Nephron progenitor cell (in vitro differentiated cells): ENCODE data around the gene TPRKB.

ENCODE experiments used
- DNase-seq: peaks from one replicate; pipeline ENCODE4 v3.0.0; 2021
- H3K27ac Mint-ChIP-seq: 2 replicates; pipeline ENCODE4 v1.8.0; 2021; ENCODE audit warnings: mild to moderate bottlenecking, moderate library complexity, mixed read lengths
- H3K27me3 Mint-ChIP-seq: 2 replicates; pipeline ENCODE4 v1.8.0; 2021; ENCODE audit warnings: mild to moderate bottlenecking, low read depth, mixed read lengths; ENCODE audit not compliant: poor library complexity
- H3K36me3 Mint-ChIP-seq: 2 replicates; pipeline ENCODE4 v1.8.0; 2021; ENCODE audit warnings: low read depth, mixed read lengths
- H3K4me1 Mint-ChIP-seq: 2 replicates; pipeline ENCODE4 v1.8.0; 2021; ENCODE audit warnings: mixed read lengths
- H3K4me3 Mint-ChIP-seq: 2 replicates; pipeline ENCODE4 v1.8.0; 2021; ENCODE audit warnings: mild to moderate bottlenecking, moderate library complexity, mixed read lengths
- H3K9me3 Mint-ChIP-seq: 2 replicates; pipeline ENCODE4 v1.8.0; 2021; ENCODE audit warnings: mild to moderate bottlenecking, moderate library complexity, mixed read lengths
- TF ChIP-seq, protein P1 (sequence below): fragments of 200-600 bp; sonication (generic); IDR thresholded peaks from 2 replicates; pipeline ENCODE4 v1.5.0; 2021; ENCODE audit warnings: antibody characterized with exemption

The TPRKB gene

DNA sequence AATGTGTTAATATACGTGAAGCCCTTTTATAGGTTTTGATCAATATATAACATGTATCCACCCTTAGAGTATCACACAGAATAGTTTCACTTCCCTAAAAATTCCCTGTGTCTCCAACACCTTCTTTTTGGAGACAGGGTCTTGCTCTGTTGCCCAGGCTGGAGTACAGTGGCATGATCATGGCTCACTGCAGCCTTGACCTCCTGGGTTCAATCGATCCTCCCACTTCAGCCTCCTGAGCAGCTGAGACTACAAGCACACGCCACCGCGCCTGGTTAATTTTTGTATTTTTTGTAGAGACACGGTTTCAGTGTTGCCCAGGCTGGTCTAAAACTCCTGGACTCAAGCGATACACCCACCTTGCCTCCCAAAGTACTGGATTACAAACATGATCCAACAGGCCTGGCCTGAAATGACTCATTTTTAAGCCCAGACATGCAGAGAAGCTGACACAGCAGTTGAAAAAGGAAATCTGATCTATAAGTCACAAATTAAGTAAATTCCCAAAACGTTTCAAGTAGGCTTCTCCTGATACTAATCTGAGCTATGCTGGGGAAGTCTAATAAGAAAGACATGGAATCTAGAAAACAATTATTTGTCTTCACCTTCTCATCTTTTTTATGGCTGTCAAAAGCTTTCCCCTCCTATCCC, 39.8 kb upstream of the TPRKB start:
- Mint-ChIP-seq H3K4me3 (no peak overlapping the region), H3K27ac (no peak overlapping the region)

DNA sequence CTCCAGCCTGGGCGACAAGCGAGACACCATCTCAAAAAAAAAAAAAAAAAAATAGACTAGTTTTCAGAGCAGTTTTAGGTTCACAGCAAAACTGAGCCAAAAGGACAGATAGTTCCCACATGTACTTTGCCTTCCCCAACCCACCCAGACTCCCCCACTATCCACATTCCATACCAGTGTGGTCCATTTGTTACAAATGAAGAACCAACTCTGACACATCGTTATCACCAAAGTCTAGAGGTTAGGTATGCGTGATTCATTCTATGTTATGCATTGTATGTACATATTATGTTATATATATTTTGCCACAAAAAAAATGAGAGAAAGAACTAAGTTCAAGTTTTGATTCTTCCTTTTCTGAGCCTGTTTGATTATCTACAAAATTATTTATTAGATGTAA, 39.2 kb upstream of the TPRKB start:
- DNase-seq: no peak
- Mint-ChIP-seq H3K4me1 (peaks cover 10% of the 10 kb centered on the region), H3K4me3 (no peak overlapping the region), H3K27me3 (no peaks in the 10 kb centered on the region), H3K27ac (no peak overlapping the region), H3K36me3 (peaks cover 55% of the 10 kb centered on the region), H3K9me3 (no peaks in the 10 kb centered on the region)
- TF ChIP-seq, protein P1, sequence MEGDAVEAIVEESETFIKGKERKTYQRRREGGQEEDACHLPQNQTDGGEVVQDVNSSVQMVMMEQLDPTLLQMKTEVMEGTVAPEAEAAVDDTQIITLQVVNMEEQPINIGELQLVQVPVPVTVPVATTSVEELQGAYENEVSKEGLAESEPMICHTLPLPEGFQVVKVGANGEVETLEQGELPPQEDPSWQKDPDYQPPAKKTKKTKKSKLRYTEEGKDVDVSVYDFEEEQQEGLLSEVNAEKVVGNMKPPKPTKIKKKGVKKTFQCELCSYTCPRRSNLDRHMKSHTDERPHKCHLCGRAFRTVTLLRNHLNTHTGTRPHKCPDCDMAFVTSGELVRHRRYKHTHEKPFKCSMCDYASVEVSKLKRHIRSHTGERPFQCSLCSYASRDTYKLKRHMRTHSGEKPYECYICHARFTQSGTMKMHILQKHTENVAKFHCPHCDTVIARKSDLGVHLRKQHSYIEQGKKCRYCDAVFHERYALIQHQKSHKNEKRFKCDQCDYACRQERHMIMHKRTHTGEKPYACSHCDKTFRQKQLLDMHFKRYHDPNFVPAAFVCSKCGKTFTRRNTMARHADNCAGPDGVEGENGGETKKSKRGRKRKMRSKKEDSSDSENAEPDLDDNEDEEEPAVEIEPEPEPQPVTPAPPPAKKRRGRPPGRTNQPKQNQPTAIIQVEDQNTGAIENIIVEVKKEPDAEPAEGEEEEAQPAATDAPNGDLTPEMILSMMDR: no peak

More for the DNA sequence above, 39.8 kb upstream of the TPRKB start:
- peaks cover 10% of the 10 kb centered on the region for H3K4me1 Mint-ChIP-seq
- TF ChIP-seq, protein P1: no peak
- no peak for DNase-seq
- H3K27me3 Mint-ChIP-seq: no peaks in the 10 kb centered on the region
- peaks cover 52% of the 10 kb centered on the region for H3K36me3 Mint-ChIP-seq
- H3K9me3 Mint-ChIP-seq: no peaks in the 10 kb centered on the region

DNA sequence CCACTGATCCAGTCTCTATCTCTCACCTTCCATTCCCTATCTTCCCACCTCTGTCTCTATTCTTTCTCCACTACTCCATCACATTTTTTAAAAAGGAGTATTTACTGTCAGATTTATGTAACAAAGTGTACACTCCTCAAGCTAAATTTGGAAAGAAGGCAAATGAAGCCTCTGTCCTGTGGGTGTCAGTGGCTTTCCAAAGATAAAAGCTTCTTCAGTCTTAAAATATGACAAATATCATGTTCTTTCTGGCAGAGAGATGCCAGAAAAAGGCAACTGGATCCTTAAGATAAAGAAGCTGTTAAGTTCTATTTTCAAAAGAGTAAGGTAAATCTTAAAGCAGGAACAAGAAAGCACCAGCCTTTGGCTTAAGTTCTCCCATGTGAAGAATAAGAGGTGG, 35.7 kb upstream of the TPRKB start:
- Mint-ChIP-seq H3K4me1 (peaks cover 1% of the 10 kb centered on the region), H3K9me3 (no peaks in the 10 kb centered on the region), H3K27me3 (no peaks in the 10 kb centered on the region), H3K4me3 (no peak overlapping the region), H3K36me3 (peaks cover 83% of the 10 kb centered on the region), H3K27ac (no peak overlapping the region)
- TF ChIP-seq, protein P1: no peak
- DNase-seq: no peak

DNA sequence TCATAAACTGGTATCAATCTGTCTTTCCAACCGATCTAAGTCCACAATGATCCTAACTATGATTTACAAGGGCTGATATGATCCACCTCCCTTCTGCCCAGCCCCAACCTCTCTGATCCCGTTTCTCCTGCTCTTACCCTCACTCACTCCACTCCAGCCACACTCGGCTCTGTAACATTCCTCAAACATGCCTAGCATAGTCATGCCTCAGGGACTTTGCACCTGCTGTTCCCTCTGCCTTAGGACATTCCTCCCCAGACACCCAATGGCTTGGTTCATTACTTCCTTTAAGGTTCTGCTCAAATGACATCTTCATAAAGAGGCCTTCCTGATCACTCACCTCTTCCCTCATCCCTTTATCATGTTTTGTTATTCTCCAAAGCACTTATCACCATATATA, 33.6 kb upstream of the TPRKB start:
- DNase-seq: no peak
- H3K9me3 Mint-ChIP-seq: no peaks in the 10 kb centered on the region
- H3K36me3 Mint-ChIP-seq: peaks cover 79% of the 10 kb centered on the region
- no peak overlapping the region for H3K27ac Mint-ChIP-seq
- no peak overlapping the region for H3K4me3 Mint-ChIP-seq
- no peaks in the 10 kb centered on the region for H3K27me3 Mint-ChIP-seq
- TF ChIP-seq, protein P1: no peak
- no peaks in the 10 kb centered on the region for H3K4me1 Mint-ChIP-seq

DNA sequence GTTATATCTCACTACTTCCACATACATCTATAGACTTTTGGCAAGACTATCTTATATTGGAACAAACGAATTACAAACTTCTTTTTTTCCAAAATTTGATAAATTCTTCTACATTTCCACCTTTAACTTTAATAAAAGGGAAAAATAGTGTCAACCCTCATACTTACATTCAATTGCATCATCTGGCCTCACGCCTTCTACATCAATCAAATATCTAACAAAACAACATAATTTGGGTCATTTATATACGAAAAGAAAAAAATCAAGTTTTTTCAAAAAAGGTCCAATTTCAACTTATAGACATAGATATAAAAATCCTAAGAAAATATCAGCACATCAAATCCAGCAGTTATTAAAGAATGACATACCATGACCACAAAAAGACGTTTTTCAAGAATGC, 29.8 kb upstream of the TPRKB start:
- DNase-seq: no peak
- no peaks in the 10 kb centered on the region for H3K27me3 Mint-ChIP-seq
- H3K9me3 Mint-ChIP-seq: no peaks in the 10 kb centered on the region
- H3K36me3 Mint-ChIP-seq: peaks cover 71% of the 10 kb centered on the region
- no peaks in the 10 kb centered on the region for H3K4me1 Mint-ChIP-seq
- TF ChIP-seq, protein P1: no peak
- no peak overlapping the region for H3K27ac Mint-ChIP-seq
- H3K4me3 Mint-ChIP-seq: no peak overlapping the region

DNA sequence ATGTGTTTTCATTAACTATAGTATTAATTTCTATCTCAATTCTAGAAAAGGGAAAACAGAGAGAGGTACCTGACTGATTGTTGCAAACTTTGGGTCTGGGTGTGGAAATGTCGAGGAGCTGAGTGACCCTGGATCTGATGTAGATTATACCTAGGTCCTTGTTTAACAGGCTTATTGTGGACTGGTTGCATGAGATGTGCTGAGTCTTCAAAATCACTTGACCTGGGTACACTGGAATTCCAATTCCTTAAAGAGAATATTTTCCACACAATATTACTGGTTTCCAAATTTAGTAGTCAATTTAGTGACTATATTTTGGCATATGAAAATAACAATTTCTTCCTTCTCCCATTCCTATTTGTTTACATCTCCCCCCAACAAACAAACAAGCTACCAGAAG, 29.2 kb upstream of the TPRKB start:
- no peaks in the 10 kb centered on the region for H3K9me3 Mint-ChIP-seq
- no peak for DNase-seq
- no peaks in the 10 kb centered on the region for H3K4me1 Mint-ChIP-seq
- TF ChIP-seq, protein P1: no peak
- peaks cover 71% of the 10 kb centered on the region for H3K36me3 Mint-ChIP-seq
- H3K27ac Mint-ChIP-seq: no peak overlapping the region
- H3K27me3 Mint-ChIP-seq: no peaks in the 10 kb centered on the region
- no peak overlapping the region for H3K4me3 Mint-ChIP-seq
